Left forelimb (tissue), 1 donor: Measurements from ENCODE around the gene CNTNAP2.
"Not testable (repeated sequence)": the region's sequence is repeated elsewhere in the genome, so short reads cannot be mapped to it uniquely, and the experiment has no call there.

Source experiments
- DNase-seq: peaks from one replicate; pipeline ENCODE4 v3.0.0-alpha.2; 2018; ENCODE audit warnings: low spot score

CNTNAP2 gene

GRCh38 chr7:147650991-147651390, 1534.4 kb downstream of the CNTNAP2 start:
- no peak for DNase-seq

- DNase-seq, result no peak
These were observed 1535.0 kb downstream of the CNTNAP2 start for GRCh38 chr7:147651601-147652000.

GRCh38 chr7:147653456-147653855, 1536.9 kb downstream of the CNTNAP2 start:
- no peak for DNase-seq

GRCh38 chr7:147658392-147658967, 1541.9 kb downstream of the CNTNAP2 start:
- DNase-seq, result no peak

GRCh38 chr7:147659036-147659995, 1542.7 kb downstream of the CNTNAP2 start:
- no peak for DNase-seq

GRCh38 chr7:147664541-147664940, 1547.9 kb downstream of the CNTNAP2 start:
- DNase-seq, result no peak

- no peak for DNase-seq
These were observed 1554.2 kb downstream of the CNTNAP2 start for GRCh38 chr7:147670759-147671158.

GRCh38 chr7:147674705-147675104, 1558.1 kb downstream of the CNTNAP2 start:
- no peak for DNase-seq

GRCh38 chr7:147678943-147679342, 1562.3 kb downstream of the CNTNAP2 start:
- no peak for DNase-seq

- DNase-seq, result no peak
These were observed 1564.9 kb downstream of the CNTNAP2 start for GRCh38 chr7:147681530-147681929.

GRCh38 chr7:147700702-147701101, 1584.1 kb downstream of the CNTNAP2 start:
- DNase-seq, result no peak

- no peak for DNase-seq
These were observed 1591.3 kb downstream of the CNTNAP2 start for GRCh38 chr7:147707926-147708325.

- DNase-seq, result no peak
These were observed 1592.3 kb downstream of the CNTNAP2 start for GRCh38 chr7:147708871-147709270.

GRCh38 chr7:147711447-147711846, 1594.8 kb downstream of the CNTNAP2 start:
- no peak for DNase-seq

- DNase-seq, result no peak
These were observed 1605.6 kb downstream of the CNTNAP2 start for GRCh38 chr7:147721962-147722830.

- no peak for DNase-seq
These were observed 1606.9 kb downstream of the CNTNAP2 start for GRCh38 chr7:147723536-147723935.

GRCh38 chr7:147731311-147731710, 1614.7 kb downstream of the CNTNAP2 start:
- no peak for DNase-seq

- DNase-seq, result not testable (repeated sequence)
These were observed 1621.1 kb downstream of the CNTNAP2 start for GRCh38 chr7:147737559-147738214.

- DNase-seq, result no peak
These were observed 1625.7 kb downstream of the CNTNAP2 start for GRCh38 chr7:147742301-147742700.

- no peak for DNase-seq
These were observed 1639.7 kb downstream of the CNTNAP2 start for GRCh38 chr7:147756300-147756699.

- DNase-seq, result no peak
These were observed 1642.8 kb downstream of the CNTNAP2 start for GRCh38 chr7:147759327-147759943.
